ENCODE results near the gene RPL34. TPM values are rescaled to one million over a fixed set of nuclear protein-coding genes. Genes with fewer than 3 reads are reported as not detected.

The RPL34 gene
- 853 and 1,453 TPM in 2 replicates for total RNA-seq

- peak within 1 kb of the TSS; percentile 92 for H3K4me3 ChIP-seq (ENCODE audit: low read depth, low read length)
- no peak for TF ChIP-seq CTCF (conservative IDR thresholded peaks at IDR 0.05; ENCODE audit: low read depth, low read length)
- DNase-seq (ENCODE audit: low read depth) = peak; percentile 93
These were observed at the start of gene RPL34 for GRCh38 chr4:108620101-108620932. Gene RPL34 (plus strand): TSS chr4:108620576. CDS start chr4:108621960, 1,384 bp downstream.

GRCh38 chr4:108570993-108571569 is 49.3 kb upstream of the RPL34 start:
- TF ChIP-seq CTCF (conservative IDR thresholded peaks at IDR 0.05; ENCODE audit: low read depth, low read length) = no peak
- no peak for DNase-seq (ENCODE audit: low read depth)
- H3K4me3 ChIP-seq (ENCODE audit: low read depth, low read length) = no peak overlapping the region

GRCh38 chr4:108574402-108574801 is 46.0 kb upstream of the RPL34 start:
- no peak for DNase-seq (ENCODE audit: low read depth)
- TF ChIP-seq CTCF (conservative IDR thresholded peaks at IDR 0.05; ENCODE audit: low read depth, low read length) = no peak
- H3K4me3 ChIP-seq (ENCODE audit: low read depth, low read length) = no peak overlapping the region

GRCh38 chr4:108581083-108581482 is 39.3 kb upstream of the RPL34 start:
- no peak overlapping the region for H3K4me3 ChIP-seq (ENCODE audit: low read depth, low read length)
- DNase-seq (ENCODE audit: low read depth) = no peak
- no peak for TF ChIP-seq CTCF (conservative IDR thresholded peaks at IDR 0.05; ENCODE audit: low read depth, low read length)

GRCh38 chr4:108586778-108587177 is 33.6 kb upstream of the RPL34 start:
- no peak for TF ChIP-seq CTCF (conservative IDR thresholded peaks at IDR 0.05; ENCODE audit: low read depth, low read length)
- DNase-seq (ENCODE audit: low read depth) = no peak
- no peak overlapping the region for H3K4me3 ChIP-seq (ENCODE audit: low read depth, low read length)

GRCh38 chr4:108588878-108589277 is 31.5 kb upstream of the RPL34 start:
- no peak overlapping the region for H3K4me3 ChIP-seq (ENCODE audit: low read depth, low read length)
- no peak for DNase-seq (ENCODE audit: low read depth)
- no peak for TF ChIP-seq CTCF (conservative IDR thresholded peaks at IDR 0.05; ENCODE audit: low read depth, low read length)

Data from epithelial cell of proximal tubule (primary cell).